GM21526 (cell line): ENCODE measurements around the gene TGM3.

ENCODE experiments used
- ATAC-seq: cut with Tn5 transposase; IDR thresholded peaks from one replicate; pipeline ENCODE4 v1.9.1; 2021; ENCODE audit warnings: moderate library complexity; ENCODE audit not compliant: unreplicated experiment, low FRiP score

The TGM3 gene

DNA sequence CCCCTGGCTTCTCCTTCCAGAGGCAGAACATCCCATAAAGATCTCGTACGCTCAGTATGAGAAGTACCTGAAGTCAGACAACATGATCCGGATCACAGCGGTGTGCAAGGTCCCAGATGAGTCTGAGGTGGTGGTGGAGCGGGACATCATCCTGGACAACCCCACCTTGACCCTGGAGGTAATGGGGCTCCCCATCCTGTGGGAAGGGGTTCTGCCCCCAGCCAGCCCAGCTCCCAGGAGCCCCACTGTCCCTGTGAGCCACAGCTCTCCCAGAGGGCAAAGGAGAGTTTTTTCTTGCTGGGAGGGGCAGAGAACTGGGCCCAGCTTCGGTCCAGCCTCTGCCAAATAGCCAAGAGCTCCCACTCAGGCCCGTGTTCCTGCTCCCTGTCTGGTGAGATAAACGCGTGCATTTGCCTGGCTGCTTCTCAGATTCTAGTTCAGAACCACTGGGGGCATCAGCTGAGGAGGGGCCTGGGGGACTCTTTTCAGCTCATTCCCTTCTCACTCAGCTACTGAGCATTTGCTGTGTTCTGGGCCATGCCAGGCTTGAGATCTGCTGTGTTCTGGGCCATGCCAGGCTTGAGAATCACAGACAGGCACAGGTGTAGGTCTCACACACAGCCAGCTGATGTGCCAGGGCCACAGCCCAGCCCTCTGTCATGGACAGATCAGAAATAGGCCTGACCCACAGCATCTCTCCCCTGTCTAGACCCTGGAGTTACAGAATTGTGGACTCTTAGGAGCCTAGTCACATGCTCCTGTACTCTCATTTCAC, 39.5 kb downstream of the TGM3 start:
- ATAC-seq, result no peak

DNA sequence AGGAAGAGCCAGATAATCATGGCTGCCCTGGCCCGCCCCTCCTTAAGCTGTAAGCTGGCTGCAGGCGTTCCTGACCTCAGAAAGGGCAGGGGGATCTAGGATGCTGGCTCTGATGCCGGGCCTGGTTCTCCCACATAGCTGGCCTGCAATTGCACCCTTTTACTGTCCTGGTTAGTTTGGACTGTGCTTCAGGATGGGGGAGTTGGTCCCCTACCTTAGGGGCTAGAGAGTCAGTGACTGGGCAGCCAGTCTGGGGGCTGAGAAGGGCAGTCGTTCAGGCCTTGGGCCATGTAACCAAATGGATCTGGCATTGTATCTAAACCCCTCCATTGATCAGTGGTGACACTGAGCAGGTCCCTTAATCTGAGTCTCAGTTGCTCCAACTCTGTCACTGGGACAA, 40.7 kb downstream of the TGM3 start:
- ATAC-seq, result no peak

DNA sequence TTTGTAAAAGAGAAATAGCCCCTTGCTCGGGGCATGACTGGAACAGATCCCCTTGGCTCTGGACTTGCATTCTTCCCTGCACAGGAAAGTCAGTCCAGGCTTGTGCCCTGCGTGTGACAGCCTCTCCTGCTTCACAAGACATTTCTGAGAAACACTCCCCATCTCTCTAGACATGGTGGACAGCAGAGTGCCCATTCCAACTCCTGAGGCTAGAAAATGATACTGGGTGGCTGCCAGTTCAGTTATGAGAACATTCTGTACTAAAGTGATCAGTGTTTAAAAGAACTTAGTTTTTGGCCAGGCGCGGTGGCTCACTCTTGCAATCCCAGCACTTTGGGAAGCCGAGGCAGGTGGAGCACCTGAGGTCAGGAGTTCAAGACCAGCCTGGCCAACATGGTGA, 41.3 kb downstream of the TGM3 start:
- ATAC-seq, result no peak

DNA sequence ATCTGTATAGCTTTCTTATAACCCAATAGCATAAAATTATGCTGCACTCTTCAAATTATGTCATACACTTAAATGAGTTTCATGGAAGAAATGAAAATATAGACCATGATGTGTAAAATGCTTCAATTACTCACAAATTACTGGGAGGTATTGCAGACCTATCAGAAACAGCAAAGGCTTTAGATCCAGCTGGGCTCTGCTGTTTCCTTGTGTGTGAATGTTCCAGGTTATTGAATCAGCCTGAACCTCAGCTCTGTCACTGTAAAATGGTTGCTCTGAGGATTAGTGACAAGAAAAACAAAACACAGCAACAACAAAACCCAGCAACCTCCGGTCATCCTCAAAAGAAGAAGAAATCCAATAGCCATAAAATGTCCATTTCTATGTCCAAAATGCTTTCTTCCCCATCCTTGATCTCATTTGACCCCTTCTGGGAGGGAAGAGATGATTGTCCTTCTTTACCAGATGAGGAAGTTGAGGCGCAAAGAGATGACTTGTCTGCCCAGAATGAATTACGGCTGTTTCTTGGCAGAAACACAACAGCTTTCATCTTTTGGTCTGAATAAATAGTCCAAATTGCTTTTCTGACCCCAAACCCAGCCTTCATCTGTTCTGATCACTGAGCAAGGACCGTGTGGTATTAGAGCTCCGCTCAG, 42.7 kb downstream of the TGM3 start:
- no peak for ATAC-seq

DNA sequence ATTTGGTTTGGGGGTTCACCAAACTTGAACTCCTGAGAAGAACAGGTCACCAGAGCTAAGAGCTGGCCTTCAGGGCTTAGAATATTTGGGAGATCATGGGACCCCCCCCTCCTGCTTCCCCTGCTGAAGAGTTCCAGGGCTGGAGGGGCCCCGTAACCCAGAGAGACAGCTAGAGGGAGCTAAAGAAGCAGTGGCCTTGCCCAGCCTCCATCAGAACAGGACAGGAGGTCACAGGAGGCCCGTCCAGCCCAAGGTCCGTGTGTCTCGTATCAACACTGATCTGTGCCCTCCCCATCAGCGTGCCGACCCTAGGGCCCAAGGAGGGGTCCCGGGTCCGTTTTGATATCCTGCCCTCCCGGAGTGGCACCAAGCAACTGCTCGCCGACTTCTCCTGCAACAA, 44.3 kb downstream of the TGM3 start:
- ATAC-seq, result no peak

DNA sequence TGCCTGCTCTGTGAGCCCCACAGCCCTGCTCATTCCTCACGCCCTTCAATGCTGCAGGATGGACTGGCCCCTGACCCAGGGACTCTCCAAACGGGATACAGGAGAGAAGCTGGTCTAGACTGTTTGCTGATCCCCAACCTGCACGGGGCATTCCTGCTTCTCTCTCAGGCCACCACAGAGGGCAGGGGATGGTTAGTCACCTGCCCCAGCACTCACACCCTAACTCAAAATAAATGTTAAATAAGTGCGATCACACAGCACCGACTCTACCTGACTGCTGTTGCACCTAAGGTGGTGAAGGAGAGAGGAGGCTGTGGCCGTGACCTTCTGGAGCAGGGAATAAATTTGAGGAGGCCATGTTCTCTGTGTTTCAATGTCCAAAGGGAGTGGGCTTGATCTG, 45.0 kb downstream of the TGM3 start:
- no peak for ATAC-seq

DNA sequence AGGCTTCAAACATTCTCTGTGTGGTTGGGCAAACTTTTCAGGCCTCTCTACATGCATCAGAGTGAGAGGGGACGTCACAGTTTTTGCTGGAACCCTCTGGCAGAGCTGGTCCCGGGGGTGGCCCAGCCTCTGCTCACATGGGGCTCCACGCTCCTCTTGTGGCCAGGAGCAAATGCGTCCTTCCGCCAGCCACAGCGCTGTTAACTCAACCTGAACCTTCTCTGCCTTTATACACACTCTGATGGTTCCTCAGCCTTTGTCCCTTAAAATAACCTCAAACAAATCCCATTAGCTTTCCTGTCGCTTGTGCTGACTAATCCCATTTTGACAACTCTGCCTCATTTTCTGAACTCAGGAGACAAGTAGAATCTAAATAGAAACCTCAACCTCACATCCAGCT, 45.5 kb downstream of the TGM3 start:
- no peak for ATAC-seq

DNA sequence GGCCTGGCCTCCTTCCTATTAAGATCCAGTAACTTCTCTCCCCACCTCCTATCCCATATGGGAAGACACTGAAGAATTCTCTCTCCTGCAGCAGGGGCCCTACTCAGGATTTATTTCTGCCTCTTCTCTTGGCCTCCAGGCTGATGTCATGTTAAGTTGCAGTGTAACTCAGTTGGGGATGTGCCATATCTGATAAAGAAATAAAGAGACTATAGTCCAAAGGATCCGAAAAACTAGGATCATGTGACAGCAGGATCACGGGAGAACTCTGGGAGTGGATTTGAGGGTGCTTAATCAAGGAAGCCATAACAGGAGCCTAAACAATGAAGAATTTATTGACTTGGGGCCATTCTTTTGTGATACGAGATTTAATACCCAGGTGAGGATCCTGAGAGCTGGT, 46.4 kb downstream of the TGM3 start:
- no peak for ATAC-seq

DNA sequence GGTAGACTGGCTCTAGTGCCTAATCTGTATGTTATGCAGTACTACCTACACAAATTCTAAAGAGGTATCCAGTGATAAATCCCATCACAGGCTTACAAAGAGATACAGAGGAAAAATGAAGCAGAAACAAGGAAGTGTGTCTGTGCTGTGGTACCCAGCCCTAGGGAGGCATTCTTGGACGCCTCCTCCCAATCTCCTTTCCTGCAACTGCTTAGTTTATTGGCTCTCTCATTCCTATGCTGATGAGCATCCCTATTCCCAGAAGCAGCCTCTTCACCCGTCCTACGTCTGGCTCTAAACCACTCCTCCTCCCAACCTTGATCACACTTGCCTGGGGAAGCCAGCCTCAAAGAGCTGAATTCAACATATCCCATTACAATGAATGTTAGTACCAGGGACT, 50.4 kb downstream of the TGM3 start:
- no peak for ATAC-seq

DNA sequence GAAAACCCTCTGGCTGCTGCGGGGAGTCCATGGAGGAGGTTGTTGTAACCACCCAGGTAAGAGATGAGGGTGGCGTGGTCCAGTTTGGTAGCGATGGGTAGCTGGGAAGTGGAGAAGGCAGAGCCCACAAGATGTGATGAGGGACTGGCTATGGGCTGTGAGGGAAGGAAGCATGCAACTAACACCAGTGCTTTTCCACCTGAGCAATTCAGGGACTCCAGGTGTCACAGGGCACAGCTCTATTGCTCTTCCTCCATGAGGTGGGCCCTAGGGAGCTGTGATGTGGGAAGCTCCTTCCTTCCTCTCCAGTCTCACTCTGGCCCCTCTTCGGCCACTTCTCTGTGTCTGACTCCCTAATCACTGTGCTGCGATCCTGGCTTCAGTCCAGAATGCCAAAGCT, 52.5 kb downstream of the TGM3 start:
- no peak for ATAC-seq

DNA sequence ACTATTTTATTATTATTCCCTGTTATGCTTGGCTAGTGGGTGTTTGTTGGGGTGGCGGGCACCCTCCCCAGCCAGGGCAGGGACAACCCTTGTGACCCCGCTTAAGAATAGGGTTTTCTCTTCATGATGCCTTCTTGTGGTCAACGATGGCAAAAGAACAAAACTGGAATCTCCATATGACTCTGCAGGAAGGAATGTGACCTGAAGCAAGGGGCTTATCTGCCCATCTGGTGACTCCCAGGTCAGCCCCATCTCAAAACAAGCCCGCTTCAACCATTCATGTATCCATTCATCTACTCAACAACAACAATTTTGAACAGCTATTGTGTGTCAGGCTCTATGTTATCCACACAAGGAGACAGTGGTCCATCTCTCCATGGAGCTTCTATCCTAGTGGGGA, 54.0 kb downstream of the TGM3 start:
- ATAC-seq, result no peak

DNA sequence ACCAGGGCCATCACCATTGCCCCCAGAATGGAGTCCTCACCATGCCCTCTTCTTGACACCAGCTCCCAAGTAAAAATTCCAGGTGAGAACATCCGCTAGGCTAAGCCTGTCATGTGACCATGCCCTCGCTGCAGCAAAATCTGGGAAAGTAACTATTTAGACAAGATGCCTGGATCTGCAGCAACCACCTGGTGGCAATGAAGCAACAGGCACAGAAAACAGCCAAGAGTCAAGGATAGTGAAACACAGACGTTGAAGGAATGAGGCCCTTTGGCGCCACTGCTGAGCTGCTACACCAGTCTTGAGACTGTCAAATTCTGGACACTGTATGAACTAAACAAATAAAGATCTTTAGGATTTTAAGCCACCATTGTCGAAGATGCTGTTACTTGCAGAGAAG, 54.8 kb downstream of the TGM3 start:
- no peak for ATAC-seq

DNA sequence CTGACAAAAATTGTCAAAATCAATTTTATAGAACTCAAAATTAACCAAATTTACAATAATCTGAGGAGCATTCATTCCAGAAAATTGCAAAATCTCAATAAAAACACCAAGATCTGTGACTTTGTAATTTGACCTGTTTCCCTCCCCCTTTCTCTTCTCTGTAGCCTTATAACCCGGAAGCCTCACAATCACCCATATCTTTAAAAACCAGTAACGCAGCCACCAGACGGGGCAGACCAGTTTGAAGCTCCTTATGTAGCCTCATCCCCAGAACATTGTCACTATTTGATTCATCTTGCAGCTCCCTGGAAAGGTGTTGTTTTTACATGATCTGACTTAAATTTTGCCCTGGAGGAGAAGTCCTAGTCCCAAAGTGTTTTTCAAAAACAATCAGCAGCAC, 57.4 kb downstream of the TGM3 start:
- no peak for ATAC-seq

DNA sequence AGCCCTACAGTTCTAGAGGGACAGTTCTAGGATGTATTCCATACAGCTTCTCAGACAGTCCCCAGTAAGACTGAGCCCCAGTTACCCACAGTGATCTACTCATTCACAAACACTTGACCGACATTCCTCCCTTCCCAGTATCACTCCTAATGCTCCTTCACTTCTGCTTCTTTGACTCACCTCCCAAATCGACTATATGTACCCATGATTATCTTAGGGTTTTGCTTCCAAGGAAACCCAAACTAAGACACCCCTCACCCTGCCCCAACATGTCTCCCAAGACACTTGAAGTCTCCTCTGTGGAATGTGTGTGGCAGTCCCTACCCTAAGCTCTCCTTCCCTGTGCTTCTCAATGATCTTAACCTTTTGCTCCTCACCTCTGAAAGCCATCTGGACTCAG, 61.3 kb downstream of the TGM3 start:
- ATAC-seq, result no peak

DNA sequence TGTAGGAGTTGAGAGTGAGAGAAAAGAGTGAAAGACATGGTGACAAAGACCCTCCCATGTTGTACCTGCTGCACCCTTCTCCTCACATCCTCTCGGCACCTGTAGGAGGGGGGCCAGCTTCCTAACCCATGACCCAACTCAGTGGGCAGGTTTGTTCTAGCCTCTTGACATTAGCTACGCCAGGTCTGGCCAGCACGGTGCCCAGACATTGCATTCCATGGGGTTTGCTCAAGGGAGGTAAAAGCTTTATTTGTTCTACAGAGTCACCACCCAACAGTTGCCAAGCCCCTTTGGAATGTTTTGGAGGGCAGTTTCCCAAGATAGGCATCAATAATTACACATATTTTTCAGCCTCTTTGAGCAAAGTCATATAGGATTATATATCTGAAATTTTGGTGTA, 62.2 kb downstream of the TGM3 start:
- ATAC-seq, result no peak

DNA sequence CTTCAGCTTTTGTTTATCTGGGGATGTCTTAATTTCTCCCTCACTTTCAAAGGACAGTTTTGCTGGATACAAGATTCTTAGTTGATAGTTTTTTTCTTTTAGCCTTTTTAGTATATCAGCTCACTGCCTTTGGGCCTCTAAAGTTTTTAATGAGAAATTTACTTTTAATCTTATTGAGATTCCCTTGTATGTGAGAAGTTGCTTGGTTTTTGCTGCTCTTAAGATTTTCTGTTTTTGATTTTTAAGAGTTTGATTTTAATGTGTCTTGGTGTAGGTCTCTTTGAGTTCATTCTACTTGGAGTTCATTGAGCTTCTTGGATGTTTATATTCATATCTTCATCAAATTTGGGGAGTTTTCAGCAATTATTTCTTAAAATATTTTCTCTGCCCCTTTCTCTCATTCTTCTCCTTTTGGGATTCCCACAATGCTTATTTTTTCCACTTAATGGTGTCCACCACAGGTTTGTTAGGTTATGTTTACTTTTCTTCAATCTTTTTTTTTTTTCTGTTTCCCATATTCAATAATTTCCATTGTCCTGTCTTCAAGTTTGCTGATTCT, 65.3 kb downstream of the TGM3 start:
- ATAC-seq, result no peak

DNA sequence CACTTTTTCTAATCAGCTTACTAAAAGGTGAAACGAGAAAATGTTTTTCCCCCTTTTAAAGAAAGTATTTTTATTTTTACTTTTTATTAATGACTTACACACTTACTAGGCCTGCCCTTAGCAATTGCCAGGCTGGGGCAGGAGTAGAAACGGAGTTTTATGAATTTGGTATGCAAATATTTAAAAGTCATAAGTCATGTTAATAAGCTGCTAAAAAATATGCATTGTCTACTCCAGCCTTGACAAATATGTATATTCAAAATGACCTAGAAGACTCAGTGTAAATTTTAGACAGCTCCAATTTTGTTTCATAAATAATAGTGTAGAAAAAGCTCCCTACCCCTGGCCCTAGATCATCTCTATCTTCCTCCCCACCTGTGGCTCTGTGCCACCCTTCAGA, 67.4 kb downstream of the TGM3 start:
- ATAC-seq, result no peak

DNA sequence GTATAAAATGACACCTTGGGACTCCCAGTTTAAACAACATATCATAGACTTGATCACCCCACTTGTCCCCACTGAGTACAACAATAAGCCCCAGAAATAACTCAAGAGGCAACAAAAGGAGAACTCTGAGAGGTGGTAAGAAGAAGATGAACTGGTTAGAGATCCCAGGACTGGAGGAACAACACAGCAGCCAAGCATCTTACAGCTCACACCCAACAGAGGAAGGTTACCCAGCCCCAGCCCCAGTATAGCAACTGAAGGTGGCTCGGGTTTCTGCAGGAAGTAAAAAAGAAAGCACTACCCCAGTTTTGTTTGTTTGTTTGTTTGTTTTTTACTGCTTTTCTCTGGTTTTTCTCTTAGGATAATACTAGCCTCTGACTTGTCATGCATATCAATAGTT, 67.8 kb downstream of the TGM3 start:
- ATAC-seq, result no peak

DNA sequence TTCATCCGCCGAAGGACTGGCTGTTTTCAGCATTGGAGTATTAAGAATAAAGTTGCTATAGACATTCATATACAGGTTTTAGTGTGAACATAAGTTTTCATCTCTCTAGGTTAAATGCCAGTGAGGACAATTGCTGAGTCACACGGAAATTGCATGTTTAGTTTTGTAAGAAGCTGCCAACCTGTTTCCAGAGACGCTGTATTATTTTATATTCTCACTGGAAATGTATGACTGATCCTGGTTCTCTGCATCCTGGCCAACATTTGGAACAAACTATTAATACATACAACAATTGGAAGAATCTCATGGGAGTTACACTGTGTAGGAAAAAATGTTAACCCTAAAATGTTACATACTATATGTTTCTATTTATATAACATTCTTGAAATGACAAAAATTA, 68.2 kb downstream of the TGM3 start:
- no peak for ATAC-seq

DNA sequence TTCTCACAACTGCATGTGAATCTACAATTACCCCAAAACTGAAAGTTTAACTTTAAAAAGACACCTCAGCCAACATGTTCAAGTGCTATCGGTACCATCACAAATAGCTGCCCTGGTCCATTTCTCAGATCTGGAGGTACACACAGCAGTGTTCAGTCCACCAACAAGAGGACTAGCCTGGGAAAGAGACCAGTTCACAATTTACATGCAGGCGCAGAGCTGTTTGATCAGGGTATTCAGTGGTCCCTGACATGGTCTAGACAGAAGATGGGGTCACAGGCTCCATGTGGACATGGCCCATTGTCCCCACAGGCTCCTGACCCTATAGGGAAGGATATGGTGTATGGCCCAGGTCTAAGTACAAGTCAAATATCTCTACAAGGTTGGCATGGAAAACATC, 69.3 kb downstream of the TGM3 start:
- ATAC-seq, result no peak

DNA sequence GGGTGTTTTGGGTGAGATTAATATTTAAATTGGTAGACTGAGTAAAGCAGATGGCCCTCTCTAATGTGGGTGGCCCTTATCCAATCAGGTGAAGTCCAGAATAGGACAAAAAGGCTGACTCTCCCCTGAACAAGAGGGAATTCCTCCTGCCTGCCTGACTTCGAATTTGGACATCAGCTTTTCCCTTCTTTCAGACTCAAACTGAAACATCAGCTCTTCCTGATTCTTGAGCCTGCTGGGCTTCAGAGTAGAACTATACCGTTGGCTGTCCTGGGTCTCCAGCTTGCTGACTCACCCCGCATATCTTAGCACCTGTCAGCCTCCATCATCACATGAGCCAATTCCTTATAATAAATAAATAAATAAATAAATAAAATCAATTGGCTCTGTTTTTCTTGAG, 69.9 kb downstream of the TGM3 start:
- ATAC-seq, result no peak

DNA sequence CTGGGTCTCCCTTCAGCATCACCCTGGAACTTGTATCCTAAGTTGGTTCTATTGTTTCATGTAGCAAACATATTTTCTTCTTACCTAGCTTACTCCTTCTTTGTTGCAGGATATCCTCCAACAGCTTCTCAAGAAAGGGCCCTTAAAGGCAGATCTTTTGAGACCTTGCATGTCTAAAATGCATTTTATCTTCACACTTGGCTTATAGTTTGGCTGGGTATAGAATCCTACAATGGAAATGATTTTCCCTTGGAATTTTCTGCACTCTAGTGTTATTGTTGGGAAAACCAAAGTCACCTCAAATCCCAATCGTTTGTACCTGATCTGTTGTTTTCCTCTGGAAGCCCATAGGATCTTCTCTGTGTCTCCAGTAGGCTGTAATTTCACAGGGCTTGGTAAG, 72.8 kb downstream of the TGM3 start:
- ATAC-seq, result no peak
